Stimulated activated CD8-positive, alpha-beta memory T cell treated with anti-CD3 and anti-CD28 coated beads, Interleukin-7, amount 100 ng/mL, for 4 hours (primary cell): ENCODE results near the gene PDYN.

Experiments
- DNase-seq, 2 donors: peaks; one replicate each; pipeline ENCODE4 v3.0.0-alpha.2; 2020; ENCODE audit warnings: low read depth in 2 of 2

The PDYN gene

DNA sequence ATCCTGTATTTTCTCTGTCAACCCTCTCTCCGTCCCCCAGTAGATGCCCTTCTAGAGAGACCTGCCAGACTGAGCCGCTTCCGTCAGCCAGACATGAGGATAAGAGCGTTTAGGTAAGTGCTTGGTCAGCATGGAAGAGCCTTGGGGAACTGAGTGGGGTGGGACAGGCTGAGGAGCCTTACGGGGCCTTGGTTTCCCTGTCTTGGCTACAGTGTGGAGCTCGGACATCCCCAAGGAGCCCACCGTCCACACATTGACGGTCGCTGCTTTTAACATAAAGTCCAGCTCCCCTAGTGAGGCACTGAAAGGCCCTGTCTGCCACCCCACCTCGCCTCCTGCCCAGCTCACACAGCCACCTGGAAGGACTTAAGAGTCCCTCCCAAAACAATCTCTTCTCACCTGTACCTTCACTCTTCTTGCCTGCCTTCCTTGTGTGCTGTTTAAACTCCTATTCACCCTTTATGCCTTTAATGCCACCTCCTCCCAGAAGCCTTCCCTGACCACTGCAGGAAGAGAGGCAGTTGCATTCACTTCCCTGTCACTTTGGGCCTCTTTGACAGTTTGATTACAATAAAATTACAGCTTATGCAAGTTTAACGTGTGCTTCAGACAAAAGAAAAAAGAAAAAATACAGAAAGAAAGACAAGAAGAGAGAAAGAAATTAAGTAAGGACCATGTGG is 42.3 kb downstream of the PDYN start:
- no peak for DNase-seq

- no peak for DNase-seq
Observed at GRCh38 chr20:1950836-1951235, 43.0 kb downstream of the PDYN start.

- no peak for DNase-seq
Observed at GRCh38 chr20:1949347-1950100, 44.3 kb downstream of the PDYN start.

DNA sequence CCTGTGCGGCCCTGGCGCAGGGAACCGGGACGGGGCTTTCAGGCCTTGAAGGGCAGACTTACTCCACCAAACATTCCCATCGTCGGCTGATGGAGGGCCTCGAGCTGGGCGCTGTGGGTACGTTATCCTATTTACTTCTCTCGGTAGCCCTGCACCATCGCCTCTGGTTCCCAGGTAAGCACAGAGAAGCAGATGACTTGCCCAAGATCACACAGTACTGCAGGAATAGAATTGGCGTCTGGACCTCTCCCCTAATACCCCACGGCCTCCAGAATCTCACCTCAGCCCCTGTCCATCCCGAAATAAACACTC is 46.4 kb downstream of the PDYN start:
- DNase-seq: no peak

DNA sequence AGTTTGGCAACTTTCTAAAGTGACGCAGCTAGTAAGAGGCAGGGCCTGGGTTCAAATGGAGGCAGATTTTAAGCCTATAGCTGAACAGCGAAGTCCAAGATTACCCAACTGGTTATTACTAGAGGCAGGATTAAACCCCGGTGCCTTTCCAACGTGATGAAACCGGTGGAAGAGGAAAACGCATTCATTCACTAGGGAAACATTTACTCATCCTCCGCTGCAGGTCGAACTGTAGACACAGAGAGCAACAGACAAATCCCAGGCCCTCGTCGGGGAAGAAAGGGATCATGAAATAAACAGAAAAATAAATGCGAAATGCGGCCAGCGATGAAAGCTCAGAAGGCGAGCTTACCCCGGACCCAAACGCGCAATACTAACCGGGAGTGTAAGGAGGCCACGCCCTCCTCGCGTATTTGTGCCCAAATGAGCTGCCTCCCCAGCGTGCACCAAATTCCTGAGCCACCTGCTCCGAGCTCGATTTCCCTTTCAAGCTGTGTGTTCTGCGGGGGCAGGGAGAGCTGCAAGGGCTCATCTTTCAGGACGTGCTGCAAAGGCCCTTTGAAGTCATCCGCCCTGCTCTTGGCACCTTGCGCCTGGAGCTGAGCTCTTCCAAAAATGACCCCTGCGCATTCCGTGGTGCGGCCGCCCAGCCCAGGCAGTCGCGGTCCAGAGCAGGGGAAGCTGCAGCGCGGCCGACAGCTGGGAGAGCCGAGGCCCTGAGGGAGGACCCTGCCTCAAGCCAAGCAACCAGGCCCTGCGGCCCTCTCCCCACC is 46.9 kb downstream of the PDYN start:
- no peak for DNase-seq

GRCh38 chr20:1946442-1946761 is 47.5 kb downstream of the PDYN start:
- no peak for DNase-seq

DNA sequence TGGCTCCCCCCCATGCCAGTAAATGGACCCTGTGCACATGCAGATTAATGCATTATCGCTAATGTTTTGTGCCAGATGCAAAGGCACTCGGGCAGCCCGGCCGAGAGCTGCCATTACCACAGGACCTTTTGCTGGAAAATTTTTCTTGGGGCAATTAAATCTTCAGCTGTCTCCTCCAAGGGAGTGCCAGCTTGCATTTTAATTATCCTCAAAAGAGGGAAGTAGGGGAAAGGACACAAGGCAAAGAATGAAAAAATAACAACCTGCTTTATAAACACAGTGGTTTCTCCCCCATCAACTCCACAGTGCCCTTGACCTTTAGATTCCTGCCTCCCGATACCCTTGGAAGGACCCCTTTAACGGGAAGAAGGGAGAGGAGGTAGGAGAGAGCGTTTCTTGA is 48.2 kb downstream of the PDYN start:
- DNase-seq: no peak

GRCh38 chr20:1945134-1945618 is 48.7 kb downstream of the PDYN start:
- no peak for DNase-seq

- DNase-seq: no peak
Observed at GRCh38 chr20:1944345-1945091, 49.3 kb downstream of the PDYN start.

- no peak for DNase-seq
Observed at GRCh38 chr20:1943275-1944002, 50.4 kb downstream of the PDYN start.

GRCh38 chr20:1942486-1943274 is 51.2 kb downstream of the PDYN start:
- DNase-seq: no peak

GRCh38 chr20:1942061-1942460 is 51.8 kb downstream of the PDYN start:
- DNase-seq: no peak

- no peak for DNase-seq
Observed at GRCh38 chr20:1941226-1941625, 52.6 kb downstream of the PDYN start.

GRCh38 chr20:1940581-1940980 is 53.3 kb downstream of the PDYN start:
- DNase-seq: no peak

DNA sequence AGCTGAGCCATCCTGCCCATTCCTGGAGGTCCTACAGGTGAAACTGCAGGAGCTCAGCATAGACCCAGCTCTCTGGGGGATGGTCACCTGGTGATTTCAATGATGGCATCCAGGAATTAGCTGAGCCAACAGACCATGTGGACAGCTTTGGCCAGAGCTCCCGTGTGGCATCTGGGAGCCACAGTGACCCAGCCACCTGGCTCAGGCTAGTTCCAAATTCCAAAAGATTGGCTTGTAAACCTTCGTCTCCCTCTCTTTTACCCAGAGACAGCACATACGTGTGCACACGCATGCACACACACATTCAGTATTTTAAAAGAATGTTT is 54.6 kb downstream of the PDYN start:
- no peak for DNase-seq

DNA sequence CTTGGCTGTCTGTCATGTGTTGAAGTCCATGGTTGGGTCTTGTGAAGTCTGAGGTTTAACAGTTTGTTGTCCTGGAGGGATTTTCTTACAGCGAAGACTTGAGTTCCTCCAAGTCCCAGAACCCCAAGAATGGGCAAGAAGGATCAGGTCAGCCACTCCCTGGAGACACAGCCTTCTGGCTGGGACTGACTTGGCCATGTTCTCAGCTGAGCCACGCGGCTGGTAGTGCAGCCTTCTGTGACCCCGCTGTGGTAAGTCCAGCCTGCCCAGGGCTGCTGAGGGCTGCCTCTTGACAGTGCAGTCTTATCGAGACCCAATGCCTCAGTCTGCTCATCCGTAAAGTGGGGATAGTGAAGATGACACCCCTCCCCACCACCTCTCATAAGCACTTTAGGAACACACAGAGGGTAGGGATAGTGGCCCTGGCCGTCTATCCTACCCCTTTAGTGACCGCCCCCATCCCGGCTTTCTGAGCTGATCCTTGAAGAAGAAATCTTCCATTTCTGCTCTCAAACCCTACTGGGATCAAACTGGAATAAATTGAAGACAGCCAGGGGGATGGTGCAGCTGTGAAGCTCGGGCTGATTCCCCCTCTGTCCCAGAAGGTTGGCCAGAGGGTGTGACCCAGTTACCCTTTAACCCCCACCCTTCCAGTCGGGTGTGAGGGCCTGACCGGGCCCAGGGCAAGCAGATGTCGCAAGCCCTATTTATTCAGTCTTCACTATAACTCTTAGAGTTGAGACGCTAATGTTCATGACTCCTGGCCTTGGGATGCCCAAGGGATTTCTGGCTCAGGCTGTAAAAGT is 55.2 kb downstream of the PDYN start:
- DNase-seq: no peak

DNA sequence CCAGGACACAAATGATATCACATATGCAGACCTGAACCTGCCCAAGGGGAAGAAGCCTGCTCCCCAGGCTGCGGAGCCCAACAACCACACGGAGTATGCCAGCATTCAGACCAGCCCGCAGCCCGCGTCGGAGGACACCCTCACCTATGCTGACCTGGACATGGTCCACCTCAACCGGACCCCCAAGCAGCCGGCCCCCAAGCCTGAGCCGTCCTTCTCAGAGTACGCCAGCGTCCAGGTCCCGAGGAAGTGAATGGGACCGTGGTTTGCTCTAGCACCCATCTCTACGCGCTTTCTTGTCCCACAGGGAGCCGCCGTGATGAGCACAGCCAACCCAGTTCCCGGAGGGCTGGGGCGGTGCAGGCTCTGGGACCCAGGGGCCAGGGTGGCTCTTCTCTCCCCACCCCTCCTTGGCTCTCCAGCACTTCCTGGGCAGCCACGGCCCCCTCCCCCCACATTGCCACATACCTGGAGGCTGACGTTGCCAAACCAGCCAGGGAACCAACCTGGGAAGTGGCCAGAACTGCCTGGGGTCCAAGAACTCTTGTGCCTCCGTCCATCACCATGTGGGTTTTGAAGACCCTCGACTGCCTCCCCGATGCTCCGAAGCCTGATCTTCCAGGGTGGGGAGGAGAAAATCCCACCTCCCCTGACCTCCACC is 56.4 kb downstream of the PDYN start:
- no peak for DNase-seq

GRCh38 chr20:1935696-1936366 is 58.0 kb downstream of the PDYN start:
- no peak for DNase-seq
